Measurements from ENCODE around the gene FUNDC2. TPM values are rescaled to one million over a fixed set of nuclear protein-coding genes. Genes with fewer than 3 reads are reported as not detected.

The FUNDC2 gene
- total RNA-seq, 2 experiments from 2014 or later = 83.7 to 86.9 TPM

DNA sequence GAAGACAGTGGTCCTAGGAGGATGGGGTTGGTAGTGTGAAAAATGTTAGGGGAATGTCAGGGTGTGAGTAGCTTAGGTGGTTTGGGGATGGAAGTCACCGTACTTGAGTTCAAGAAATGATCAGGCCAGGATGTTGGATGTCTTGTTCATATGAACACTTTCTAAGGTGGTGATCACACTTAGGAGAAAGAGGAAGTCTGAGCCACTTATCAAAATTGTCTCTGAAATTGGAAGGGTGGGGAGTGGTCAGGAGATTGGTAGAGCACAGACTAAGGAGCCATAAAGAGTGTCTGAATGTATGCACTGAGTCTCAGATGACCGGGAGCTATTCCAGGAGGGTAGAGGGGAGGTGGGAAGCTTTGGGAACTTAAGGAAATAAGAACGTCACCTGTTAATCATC is 27.0 kb downstream of the FUNDC2 start:
- Mint-ChIP-seq H3K4me1 (peaks cover 58% of the 10 kb centered on the region), H3K27ac (peak overlapping the region; percentile 70), H3K36me3 (ENCODE audit: low read depth) (peaks cover 22% of the 10 kb centered on the region), H3K27me3 (no peaks in the 10 kb centered on the region), H3K9me3 (ENCODE audit: low read depth) (no peaks in the 10 kb centered on the region), H3K4me3 (no peak overlapping the region)
- DNase-seq = no peak
- POLR2A ChIA-PET = no interaction called here
- CTCF ChIA-PET = no interaction called here
- no peak for ATAC-seq
- intact Hi-C loops (cut with DNase I, micrococcal nuclease) = no loop called here

DNA sequence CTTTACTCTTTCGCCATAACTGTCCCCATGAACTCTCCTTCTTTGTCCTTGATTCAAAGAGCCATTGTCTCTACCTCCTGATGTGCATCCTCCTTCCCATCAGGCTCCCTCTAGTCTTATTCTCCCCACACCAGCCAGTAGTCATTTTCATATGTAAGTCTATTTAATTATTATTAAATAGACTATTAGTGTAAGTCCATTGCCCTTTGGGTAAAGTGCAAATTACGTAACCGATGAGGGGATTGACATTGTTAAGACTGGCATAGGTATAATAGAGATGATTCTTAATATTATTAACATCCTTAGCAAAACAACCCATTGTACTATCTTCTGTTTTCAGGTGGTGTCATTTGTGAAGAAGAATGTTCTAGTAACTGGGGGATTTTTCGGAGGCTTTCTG is 27.6 kb downstream of the FUNDC2 start:
- ChIA-PET CTCF (interaction anchor here (1.0 kb wide), 1 partner anchor 72 kb away, joined by 3 read pairs; no protein-coding TSS in a partner anchor), POLR2A (no interaction called here)
- no peak overlapping the region for H3K27ac Mint-ChIP-seq
- intact Hi-C loops (cut with DNase I, micrococcal nuclease) = no loop called here
- H3K27me3 Mint-ChIP-seq = no peaks in the 10 kb centered on the region
- no peak overlapping the region for H3K4me3 Mint-ChIP-seq
- no peak for ATAC-seq
- peaks cover 52% of the 10 kb centered on the region for H3K4me1 Mint-ChIP-seq
- no peak for DNase-seq
- no peaks in the 10 kb centered on the region for H3K9me3 Mint-ChIP-seq (ENCODE audit: low read depth)
- H3K36me3 Mint-ChIP-seq (ENCODE audit: low read depth) = peaks cover 19% of the 10 kb centered on the region

DNA sequence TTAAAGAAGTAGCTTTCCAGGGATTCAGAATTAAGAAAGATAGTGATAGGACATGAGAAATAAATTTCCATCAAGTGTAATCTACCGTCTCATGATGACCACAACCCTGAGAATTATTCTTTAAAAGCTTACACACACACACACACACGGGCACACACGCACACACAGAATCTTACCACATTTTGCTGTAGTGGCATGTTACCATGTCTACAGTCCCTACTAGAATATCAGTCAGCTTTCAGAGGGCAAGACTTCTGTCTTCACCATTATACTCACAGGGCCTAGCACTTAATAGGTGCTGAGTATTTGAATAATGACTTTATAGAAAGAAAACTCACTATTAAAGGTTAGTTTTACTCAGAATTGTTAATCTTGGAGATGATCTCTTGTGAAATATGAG is 28.9 kb downstream of the FUNDC2 start:
- H3K9me3 Mint-ChIP-seq (ENCODE audit: low read depth) = no peaks in the 10 kb centered on the region
- intact Hi-C loops (cut with DNase I, micrococcal nuclease) = no loop called here
- no peak overlapping the region for H3K4me3 Mint-ChIP-seq
- H3K4me1 Mint-ChIP-seq = peaks cover 43% of the 10 kb centered on the region
- ChIA-PET CTCF (interaction anchor here (0.9 to 2.1 kb wide), 4 partner anchors 9 to 138 kb away, joined by 3 to 15 read pairs (median 8); no protein-coding TSS in a partner anchor), POLR2A (interaction anchor here (0.5 kb wide), 1 partner anchor 70 kb away, joined by 6 read pairs; no protein-coding TSS in a partner anchor)
- peak; percentile 23 for DNase-seq
- H3K27me3 Mint-ChIP-seq = no peaks in the 10 kb centered on the region
- H3K36me3 Mint-ChIP-seq (ENCODE audit: low read depth) = peaks cover 18% of the 10 kb centered on the region
- H3K27ac Mint-ChIP-seq = peak overlapping the region; percentile 37
- ATAC-seq = peak; percentile 44

DNA sequence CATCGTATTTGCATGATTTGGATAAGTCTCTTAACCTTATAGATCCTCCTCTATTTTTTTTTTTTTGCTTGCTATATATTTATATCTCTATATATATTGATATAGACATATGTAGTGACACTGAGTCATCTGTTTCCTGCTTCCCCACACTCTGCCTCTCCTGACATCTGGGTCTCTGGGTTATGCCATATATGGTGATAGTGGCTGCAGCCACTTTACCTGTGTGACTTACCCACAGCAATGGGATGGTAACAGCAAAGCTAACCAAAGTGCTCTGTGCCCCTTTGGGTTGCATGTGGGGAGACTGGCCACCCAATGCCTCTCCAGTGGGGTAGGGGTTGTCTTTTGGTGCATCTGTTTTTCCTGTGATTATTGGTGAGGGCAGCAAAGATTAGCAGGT is 29.8 kb downstream of the FUNDC2 start:
- Mint-ChIP-seq H3K27ac (peak overlapping the region; percentile 55), H3K4me1 (peaks cover 35% of the 10 kb centered on the region), H3K36me3 (ENCODE audit: low read depth) (peaks cover 17% of the 10 kb centered on the region), H3K9me3 (ENCODE audit: low read depth) (no peaks in the 10 kb centered on the region), H3K27me3 (no peaks in the 10 kb centered on the region), H3K4me3 (no peak overlapping the region)
- ChIA-PET POLR2A (no interaction called here), CTCF (interaction anchor here (0.7 to 2.7 kb wide), 15 partner anchors 8 to 139 kb away, joined by 3 to 15 read pairs (median 8); partner anchors contain the start of gene BRCC3)
- intact Hi-C loops (cut with DNase I, micrococcal nuclease) = loop anchor here in 1 of 2 experiments (2.0 kb wide), 3 partner anchors 14 to 138 kb away; partner anchors contain the start of genes BRCC3, CMC4, FUNDC2 and MTCP1
- DNase-seq (no peak), ATAC-seq (peak; percentile 63)

DNA sequence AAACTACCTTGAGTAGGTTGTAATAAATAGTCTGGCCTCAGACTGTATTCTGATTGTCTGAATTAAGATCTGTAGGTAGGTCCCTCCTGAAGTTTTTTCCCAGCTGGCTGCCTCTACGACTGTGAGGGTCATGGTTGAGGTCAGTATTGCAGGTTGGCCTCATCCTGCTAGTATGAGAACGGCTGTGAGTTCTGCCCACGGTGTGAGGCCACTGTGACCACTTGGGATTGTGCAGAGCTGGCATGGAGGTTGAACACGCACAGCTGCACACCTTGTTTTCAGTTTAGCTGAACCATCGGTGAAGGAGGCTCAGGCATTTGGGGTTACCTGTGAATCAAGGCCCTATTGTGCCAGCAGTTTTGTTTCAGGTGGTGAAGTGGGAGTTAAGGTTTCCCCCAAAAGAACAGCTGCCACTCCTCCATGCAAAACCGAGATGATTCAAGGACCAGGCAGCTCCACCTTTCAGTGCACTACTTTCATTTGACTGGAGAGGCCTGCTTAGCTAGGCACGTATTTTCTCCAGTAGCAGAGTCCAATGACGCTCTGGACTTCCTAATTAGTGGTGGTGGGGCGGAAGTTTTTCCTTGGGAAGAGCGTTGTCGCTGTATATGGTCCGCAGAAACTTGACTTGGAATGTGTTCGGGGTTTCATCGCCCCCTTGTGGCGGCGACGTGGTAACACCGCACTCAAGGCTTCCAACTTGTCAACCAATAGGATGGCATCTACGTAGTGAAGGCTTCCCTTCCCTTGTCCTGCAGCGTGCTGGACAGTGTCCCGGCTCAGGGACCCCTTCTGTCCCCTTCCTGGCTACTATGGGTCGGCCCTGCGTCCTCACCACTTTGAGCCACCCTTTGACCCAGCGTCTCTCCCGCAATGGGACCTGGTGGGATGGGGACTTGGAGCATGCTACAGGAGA is 30.5 kb downstream of the FUNDC2 start:
- ChIA-PET CTCF (interaction anchor here (0.6 to 2.7 kb wide), 18 partner anchors 8 to 159 kb away, joined by 3 to 15 read pairs (median 6); partner anchors contain the start of genes BRCC3, FUNDC2 and VBP1), POLR2A (no interaction called here)
- ATAC-seq = peak; percentile 82
- Mint-ChIP-seq H3K4me1 (peaks cover 33% of the 10 kb centered on the region), H3K27me3 (no peaks in the 10 kb centered on the region), H3K4me3 (peak overlapping the region; percentile 21), H3K27ac (peak overlapping the region; percentile 25), H3K9me3 (ENCODE audit: low read depth) (no peaks in the 10 kb centered on the region), H3K36me3 (ENCODE audit: low read depth) (peaks cover 16% of the 10 kb centered on the region)
- intact Hi-C loops (cut with DNase I, micrococcal nuclease) = loop anchor here (1.0 to 2.0 kb wide), 6 partner anchors 14 to 138 kb away; partner anchors contain the start of genes BRCC3 (in 1 of the 2), CMC4 (in 1 of the 2), FUNDC2 (in 1 of the 2) and MTCP1 (in 1 of the 2)
- DNase-seq = peak; percentile 63

DNA sequence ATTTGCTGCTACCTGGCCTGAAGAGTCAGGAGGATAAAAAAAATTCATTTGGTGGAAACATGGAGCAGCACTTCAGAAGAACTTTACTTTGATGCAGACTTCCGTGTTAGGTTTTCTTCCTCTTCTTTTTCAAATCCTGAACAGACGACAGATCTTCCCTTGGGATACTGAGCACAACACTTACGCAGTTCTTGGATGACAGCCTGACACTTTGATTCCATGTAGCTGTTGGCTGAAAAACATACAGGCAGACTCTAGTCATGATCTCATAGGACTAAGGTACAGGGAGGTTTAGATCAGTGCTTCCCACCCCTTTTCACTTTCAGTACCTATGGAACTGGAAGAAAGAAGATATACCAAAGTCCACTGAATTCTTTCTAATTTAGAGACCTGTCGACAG is 35.1 kb downstream of the FUNDC2 start:
- no peaks in the 10 kb centered on the region for H3K27me3 Mint-ChIP-seq
- peaks cover 19% of the 10 kb centered on the region for H3K4me1 Mint-ChIP-seq
- CTCF ChIA-PET = interaction anchor here (0.8 to 1.4 kb wide), 2 partner anchors 12 to 73 kb away, joined by 3 to 5 read pairs; no protein-coding TSS in a partner anchor

DNA sequence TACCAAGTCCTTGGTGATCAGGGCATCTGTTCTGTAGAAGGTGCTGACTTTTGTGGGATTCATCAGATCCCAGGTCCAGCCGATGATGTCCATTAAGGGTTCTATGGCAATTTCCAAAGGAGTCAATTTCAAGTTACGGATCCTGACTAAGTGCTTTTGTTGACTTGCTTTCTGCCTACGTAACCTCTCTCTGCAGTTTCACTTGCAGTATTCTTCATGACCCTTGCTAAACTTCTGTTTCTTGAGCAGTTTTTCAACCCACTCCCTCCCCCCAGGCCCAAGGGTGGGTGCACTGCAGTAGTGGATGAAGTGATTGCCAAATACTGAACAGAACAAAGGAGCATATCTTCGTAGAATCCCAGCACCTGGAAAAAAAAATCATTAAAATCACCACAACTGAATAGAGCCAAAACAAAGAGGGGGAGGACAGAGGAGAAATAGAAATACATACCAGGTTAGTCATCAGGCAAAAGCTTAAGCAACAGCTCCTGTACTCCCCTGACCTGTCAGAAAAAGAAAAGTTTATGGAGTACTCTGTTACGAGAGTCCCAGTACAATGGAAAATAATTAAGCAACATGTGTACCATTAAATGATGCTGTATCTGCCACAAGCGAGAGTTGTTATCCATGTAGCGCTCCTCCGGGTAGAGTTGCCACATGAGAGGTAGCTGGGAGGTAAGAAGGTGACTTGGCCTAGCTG is 38.5 kb downstream of the FUNDC2 start:
- DNase-seq (no peak), ATAC-seq (no peak)
- Mint-ChIP-seq H3K27ac (no peak overlapping the region), H3K4me3 (no peak overlapping the region), H3K4me1 (peaks cover 30% of the 10 kb centered on the region), H3K36me3 (ENCODE audit: low read depth) (peaks cover 6% of the 10 kb centered on the region), H3K27me3 (no peaks in the 10 kb centered on the region), H3K9me3 (ENCODE audit: low read depth) (no peaks in the 10 kb centered on the region)
- intact Hi-C loops (cut with DNase I, micrococcal nuclease) = no loop called here
- ChIA-PET POLR2A (no interaction called here), CTCF (interaction anchor here (0.8 to 2.0 kb wide), 5 partner anchors 9 to 147 kb away, joined by 3 to 6 read pairs (median 3); no protein-coding TSS in a partner anchor)

More for the DNA sequence above, 35.1 kb downstream of the FUNDC2 start:
- H3K27ac Mint-ChIP-seq = no peak overlapping the region
- DNase-seq (no peak), ATAC-seq (no peak)
- POLR2A ChIA-PET = no interaction called here
- intact Hi-C loops (cut with DNase I, micrococcal nuclease) = no loop called here
- no peaks in the 10 kb centered on the region for H3K9me3 Mint-ChIP-seq (ENCODE audit: low read depth)
- H3K4me3 Mint-ChIP-seq = no peak overlapping the region
- H3K36me3 Mint-ChIP-seq (ENCODE audit: low read depth) = peaks cover 4% of the 10 kb centered on the region

DNA sequence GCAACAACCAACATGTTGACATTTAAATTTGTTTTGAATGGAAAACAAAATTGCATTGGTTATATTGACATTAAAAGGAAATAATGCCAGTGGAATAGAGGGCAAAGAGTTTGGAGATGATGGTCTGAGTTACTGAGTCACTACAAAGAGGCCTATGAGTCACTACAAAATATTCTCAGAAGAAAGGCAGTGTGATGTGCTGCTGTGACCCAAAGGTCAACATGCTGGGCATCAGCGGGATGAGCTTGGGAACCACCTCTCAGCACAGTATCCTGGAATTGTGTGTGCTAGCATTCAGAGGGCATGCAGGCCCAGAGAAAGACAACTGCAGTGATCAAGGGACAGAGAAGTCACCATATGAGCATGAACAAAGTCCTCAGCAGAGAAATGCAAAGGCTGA is 41.5 kb downstream of the FUNDC2 start:
- ATAC-seq = no peak
- ChIA-PET POLR2A (no interaction called here), CTCF (interaction anchor here (3.3 kb wide), 1 partner anchor 10 kb away, joined by 15 read pairs; no protein-coding TSS in a partner anchor)
- DNase-seq = no peak
- no peak overlapping the region for H3K27ac Mint-ChIP-seq
- no peaks in the 10 kb centered on the region for H3K27me3 Mint-ChIP-seq
- intact Hi-C loops (cut with DNase I, micrococcal nuclease) = no loop called here
- no peak overlapping the region for H3K4me3 Mint-ChIP-seq
- H3K36me3 Mint-ChIP-seq (ENCODE audit: low read depth) = peaks cover 11% of the 10 kb centered on the region
- H3K9me3 Mint-ChIP-seq (ENCODE audit: low read depth) = no peaks in the 10 kb centered on the region
- H3K4me1 Mint-ChIP-seq = peaks cover 41% of the 10 kb centered on the region

DNA sequence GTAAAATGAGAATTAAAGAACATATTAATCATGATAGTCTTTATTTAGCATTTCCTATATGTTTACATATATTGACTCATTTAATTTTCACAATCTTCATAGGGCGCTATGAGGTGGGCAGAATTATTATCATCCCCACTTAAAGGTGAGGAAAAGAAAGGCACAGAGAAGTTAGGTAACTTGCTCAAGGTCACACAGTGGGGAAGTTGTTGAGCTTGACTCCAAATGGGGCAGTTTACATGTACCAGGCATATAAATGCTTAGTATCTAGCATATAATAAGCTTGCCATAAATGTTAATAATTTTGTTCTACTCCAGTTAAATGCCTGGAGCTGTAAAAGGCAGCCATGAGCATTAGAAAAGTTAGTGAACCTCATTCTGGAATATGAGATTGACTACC is 42.8 kb downstream of the FUNDC2 start:
- peaks cover 52% of the 10 kb centered on the region for H3K4me1 Mint-ChIP-seq
- intact Hi-C loops (cut with DNase I, micrococcal nuclease) = no loop called here
- H3K9me3 Mint-ChIP-seq (ENCODE audit: low read depth) = no peaks in the 10 kb centered on the region
- peaks cover 22% of the 10 kb centered on the region for H3K36me3 Mint-ChIP-seq (ENCODE audit: low read depth)
- POLR2A ChIA-PET = interaction anchor here (0.8 kb wide), 1 partner anchor 79 kb away, joined by 3 read pairs; no protein-coding TSS in a partner anchor
- H3K27ac Mint-ChIP-seq = no peak overlapping the region
- DNase-seq = no peak
- no peak for ATAC-seq
- CTCF ChIA-PET = interaction anchor here (0.7 to 3.3 kb wide), 4 partner anchors 12 to 79 kb away, joined by 3 to 15 read pairs (median 4); no protein-coding TSS in a partner anchor
- peak overlapping the region; percentile 81 for H3K4me3 Mint-ChIP-seq
- H3K27me3 Mint-ChIP-seq = no peaks in the 10 kb centered on the region

DNA sequence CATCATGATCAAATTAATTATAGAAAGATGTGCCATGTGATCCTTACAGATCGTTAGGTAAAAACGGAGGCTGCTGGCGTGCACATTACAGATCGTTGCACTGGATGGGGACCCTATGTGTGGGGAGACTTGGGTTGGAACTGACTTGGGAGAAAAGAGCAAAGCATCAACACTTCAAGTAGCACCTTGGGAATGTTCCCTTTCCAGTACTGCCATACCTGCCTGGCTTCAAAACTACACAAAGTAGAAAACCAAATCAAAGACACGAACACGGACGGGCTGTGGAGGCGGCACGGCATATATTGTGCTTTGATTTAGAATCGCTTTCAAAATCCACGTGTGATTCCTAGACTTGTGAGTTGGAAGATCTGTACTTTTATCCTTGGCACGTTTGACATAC is 43.4 kb downstream of the FUNDC2 start:
- ChIA-PET POLR2A (no interaction called here), CTCF (interaction anchor here (0.6 to 1.4 kb wide), 4 partner anchors 13 to 697 kb away, joined by 3 to 6 read pairs (median 3); no protein-coding TSS in a partner anchor)
- Mint-ChIP-seq H3K27ac (peak overlapping the region; percentile 87), H3K36me3 (ENCODE audit: low read depth) (peaks cover 23% of the 10 kb centered on the region), H3K4me3 (peak overlapping the region; percentile 81), H3K9me3 (ENCODE audit: low read depth) (no peaks in the 10 kb centered on the region), H3K4me1 (peaks cover 53% of the 10 kb centered on the region), H3K27me3 (no peaks in the 10 kb centered on the region)
- intact Hi-C loops (cut with DNase I, micrococcal nuclease) = loop anchor here (2.0 to 10.0 kb wide), 7 partner anchors 13 to 1598 kb away; partner anchors contain the start of genes DKC1 (in 1 of the 2), FUNDC2 (in 1 of the 2), HAUS7 (in 1 of the 2) and RAB39B (in 1 of the 2)
- peak; percentile 8 for DNase-seq
- no peak for ATAC-seq

DNA sequence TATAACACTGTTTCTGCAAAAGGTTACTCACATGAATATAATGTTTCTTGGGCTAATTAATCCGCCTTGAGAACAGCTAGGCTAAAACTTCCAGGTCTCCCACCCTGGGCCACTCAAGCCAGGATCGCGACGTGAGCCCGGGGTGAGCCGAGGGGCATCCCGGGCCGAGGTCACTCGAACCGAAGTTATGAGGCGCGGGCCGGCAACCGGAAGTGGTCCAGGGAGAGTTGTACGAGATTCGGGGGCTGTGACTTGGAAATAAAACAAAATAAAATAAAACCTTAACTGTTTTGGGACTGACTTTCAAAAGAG is 44.0 kb downstream of the FUNDC2 start:
- intact Hi-C loops (cut with DNase I, micrococcal nuclease) = loop anchor here (2.0 to 10.0 kb wide), 7 partner anchors 14 to 1598 kb away; partner anchors contain the start of genes DKC1 (in 1 of the 2), FUNDC2 (in 1 of the 2), HAUS7 (in 1 of the 2) and RAB39B (in 1 of the 2)
- no peak for DNase-seq
- no peaks in the 10 kb centered on the region for H3K9me3 Mint-ChIP-seq (ENCODE audit: low read depth)
- H3K4me3 Mint-ChIP-seq = peak overlapping the region; percentile 81
- peaks cover 53% of the 10 kb centered on the region for H3K4me1 Mint-ChIP-seq
- H3K27ac Mint-ChIP-seq = peak overlapping the region; percentile 87
- ChIA-PET POLR2A (no interaction called here), CTCF (interaction anchor here (0.6 to 1.4 kb wide), 3 partner anchors 14 to 698 kb away, joined by 3 to 6 read pairs (median 3); no protein-coding TSS in a partner anchor)
- H3K27me3 Mint-ChIP-seq = no peaks in the 10 kb centered on the region
- peak; percentile 3 for ATAC-seq
- peaks cover 29% of the 10 kb centered on the region for H3K36me3 Mint-ChIP-seq (ENCODE audit: low read depth)

Data from activated CD4-positive, alpha-beta T cell treated with anti-CD3 and anti-CD28 coated beads for 36 hours (primary cell).